CD4-positive, alpha-beta T cell treated with Interleukin-2 at 100 ng/mL for 4 hours (primary cell): ENCODE results near the gene RHAG.
"Not testable (repeated sequence)": the region's sequence is repeated elsewhere in the genome, so short reads cannot be mapped to it uniquely, and the experiment has no call there.

ENCODE experiments used
- DNase-seq: peaks from one replicate; pipeline ENCODE4 v3.0.0-alpha.2; 2020; ENCODE audit warnings: low spot score

Gene RHAG

GRCh38 chr6:49635978-49636712, 494 bp downstream of the RHAG start:
- no peak for DNase-seq

GRCh38 chr6:49635480-49635879, 1.2 kb downstream of the RHAG start:
- DNase-seq = no peak

- no peak for DNase-seq
These were observed 1.8 kb downstream of the RHAG start for GRCh38 chr6:49634836-49635218.

- DNase-seq = no peak
These were observed 2.4 kb downstream of the RHAG start for GRCh38 chr6:49634092-49634835.

- no peak for DNase-seq
These were observed 3.1 kb downstream of the RHAG start for GRCh38 chr6:49633541-49633940.

- no peak for DNase-seq
These were observed 3.9 kb downstream of the RHAG start for GRCh38 chr6:49632727-49633126.

- not testable (repeated sequence) for DNase-seq
These were observed 7.1 kb downstream of the RHAG start for GRCh38 chr6:49629485-49630088.

- DNase-seq = no peak
These were observed 9.8 kb downstream of the RHAG start for GRCh38 chr6:49626811-49627210.

GRCh38 chr6:49618257-49618656, 18.4 kb downstream of the RHAG start:
- DNase-seq = no peak

GRCh38 chr6:49614144-49614543, 22.5 kb downstream of the RHAG start:
- not testable (repeated sequence) for DNase-seq

GRCh38 chr6:49609285-49609684, 27.4 kb downstream of the RHAG start:
- no peak for DNase-seq

GRCh38 chr6:49608275-49608674, 28.4 kb downstream of the RHAG start:
- not testable (repeated sequence) for DNase-seq

GRCh38 chr6:49607391-49607982, 29.2 kb downstream of the RHAG start:
- DNase-seq = no peak

GRCh38 chr6:49606721-49607390, 29.8 kb downstream of the RHAG start:
- DNase-seq = peak; percentile 32

GRCh38 chr6:49604080-49604479, 32.6 kb downstream of the RHAG start:
- not testable (repeated sequence) for DNase-seq

GRCh38 chr6:49587262-49587661, 49.4 kb downstream of the RHAG start:
- DNase-seq = not testable (repeated sequence)

GRCh38 chr6:49582529-49582928, 54.1 kb downstream of the RHAG start:
- no peak for DNase-seq

GRCh38 chr6:49579649-49580048, 57.0 kb downstream of the RHAG start:
- DNase-seq = no peak

- no peak for DNase-seq
These were observed 60.0 kb downstream of the RHAG start for GRCh38 chr6:49576618-49577017.

- DNase-seq = no peak
These were observed 66.1 kb downstream of the RHAG start for GRCh38 chr6:49570474-49571079.

GRCh38 chr6:49565855-49566254, 70.8 kb downstream of the RHAG start:
- no peak for DNase-seq

- DNase-seq = no peak
These were observed 71.4 kb downstream of the RHAG start for GRCh38 chr6:49565261-49565660.
